Endothelial cell of umbilical vein (primary cell): ENCODE data around the gene OXLD1. TPM values are rescaled to one million over a fixed set of nuclear protein-coding genes. Genes with fewer than 3 reads are reported as not detected.

Experiments
- BruUV-seq: library from RNA; stranded (reverse); fragments of 400-500 nt; replicated peaks from 2 replicates; lab custom pipeline; 2021; lab: Mats Ljungman, UMichigan
- CTCF ChIA-PET: fragments of 300-600, 350-600 bp; sonication (Branson Sonifier 250); formaldehyde crosslinking; loops from one replicate; lab custom pipeline; 2021; ENCODE audit warnings: antibody characterized with exemption, inconsistent platforms; lab: Charles Lee
- POLR2A ChIA-PET: fragments of 300-600, 350-600 bp; sonication (Branson Sonifier 250); formaldehyde crosslinking; loops from one replicate; lab custom pipeline; 2021; ENCODE audit warnings: antibody characterized with exemption, inconsistent platforms; lab: Charles Lee
- DNase-seq: peaks from one replicate; pipeline ENCODE4 v3.0.0-alpha.2; 2011; ENCODE audit warnings: low read depth, low spot score
- FAIRE-seq: peaks from 2 replicates; lab custom pipeline; 2011; peaks lifted over from hg19 to GRCh38; lab: Jason Lieb, UNC
- H2AFZ ChIP-seq: 2 replicates; pipeline ENCODE4 v1.6.0; 2012; ENCODE audit warnings: low read depth, low read length, control low read depth, inconsistent platforms
- H3K27ac ChIP-seq: 2 replicates; pipeline ENCODE4 v1.5.1; 2011; ENCODE audit warnings: low read depth, mild to moderate bottlenecking, control low read depth, low read length, moderate library complexity; ENCODE audit not compliant: insufficient read depth
- H3K27me3 ChIP-seq, 2 experiments: 2 replicates each; pipeline versions ENCODE4 v1.6.0 to v1.6.1; 2011; ENCODE audit warnings: low read length in 2 of 2, mixed read lengths in 1 of 2; ENCODE audit not compliant: control insufficient read depth in 2 of 2, insufficient read depth in 2 of 2
- H3K36me3 ChIP-seq, 2 experiments: 2 replicates in 1 of 2; 3 replicates in 1 of 2; pipeline ENCODE4 v1.5.1; 2011; ENCODE audit warnings: low read length in 2 of 2, mild to moderate bottlenecking in 1 of 2, moderate library complexity in 1 of 2; ENCODE audit not compliant: control insufficient read depth in 2 of 2, insufficient read depth in 2 of 2; ENCODE audit errors: extremely low read depth in 1 of 2
- H3K4me1 ChIP-seq: 3 replicates; pipeline ENCODE4 v1.5.1; 2011; ENCODE audit warnings: mild to moderate bottlenecking, low read length; ENCODE audit not compliant: control insufficient read depth, insufficient read depth; ENCODE audit errors: extremely low read depth
- H3K4me2 ChIP-seq: 2 replicates; pipeline ENCODE4 v1.6.1; 2011; ENCODE audit warnings: low read length, control low read depth, mixed read lengths; ENCODE audit not compliant: insufficient read depth
- H3K4me3 ChIP-seq, 3 experiments: fragments of 200-600 bp in 1 of 3; sonication (generic), shearing (Covaris generic) in 1 of 3; replicated peaks in 1 of 3; 2 replicates each; pipeline ENCODE4 v1.5.1; 2011 to 2016; ENCODE audit warnings: control low read depth in 3 of 3, low read length in 3 of 3, mild to moderate bottlenecking in 2 of 3, inconsistent platforms in 1 of 3, low read depth in 1 of 3, moderate library complexity in 1 of 3; ENCODE audit not compliant: insufficient read depth in 1 of 3
- H3K79me2 ChIP-seq: 2 replicates; pipeline ENCODE4 v1.6.0; 2012; ENCODE audit warnings: low read length, inconsistent platforms; ENCODE audit not compliant: control insufficient read depth, insufficient read depth
- H3K9ac ChIP-seq: replicated peaks from 2 replicates; pipeline ENCODE3; 2011; ENCODE audit warnings: low read length, control low read depth; ENCODE audit not compliant: insufficient read depth; ENCODE audit errors: extremely low read depth
- H3K9me1 ChIP-seq: replicated peaks from 3 replicates; pipeline ENCODE4 v1.6.0; 2011; ENCODE audit warnings: mild to moderate bottlenecking, low read length; ENCODE audit not compliant: control insufficient read depth, insufficient read depth; ENCODE audit errors: extremely low read depth
- H3K9me3 ChIP-seq: replicated peaks from 2 replicates; pipeline ENCODE4 v1.5.1; 2012; ENCODE audit warnings: low read length, inconsistent platforms; ENCODE audit not compliant: control insufficient read depth, insufficient read depth
- H4K20me1 ChIP-seq: replicated peaks from 2 replicates; pipeline ENCODE3; 2011; ENCODE audit warnings: mild to moderate bottlenecking, low read length; ENCODE audit not compliant: control insufficient read depth, insufficient read depth; ENCODE audit errors: extremely low read depth
- EZH2 ChIP-seq: IDR thresholded peaks from 2 replicates; pipeline ENCODE4 v1.6.1; 2012; ENCODE audit warnings: borderline replicate concordance, low read depth, mild to moderate bottlenecking, moderate library complexity, low read length, inconsistent platforms; ENCODE audit not compliant: severe bottlenecking
- FOS ChIP-seq: IDR thresholded peaks from 2 replicates; pipeline ENCODE4 v1.6.1; 2011; ENCODE audit warnings: mild to moderate bottlenecking, low read length, moderate library complexity, borderline replicate concordance; ENCODE audit not compliant: insufficient read depth
- GATA2 ChIP-seq: IDR thresholded peaks from 2 replicates; pipeline ENCODE4 v1.7.0; 2011; ENCODE audit warnings: low read depth, mild to moderate bottlenecking, moderate library complexity, mixed read lengths, low read length; ENCODE audit not compliant: insufficient read length, insufficient read depth
- JUN ChIP-seq: IDR thresholded peaks from 2 replicates; pipeline ENCODE4 v1.6.1; 2011; ENCODE audit warnings: borderline replicate concordance, low read depth; ENCODE audit not compliant: insufficient read length, insufficient read depth
- MYC ChIP-seq: IDR thresholded peaks from one replicate; pipeline ENCODE4 v1.6.1; 2011; ENCODE audit warnings: mild to moderate bottlenecking, low read depth, low read length
- POLR2A ChIP-seq: IDR thresholded peaks from 2 replicates; pipeline ENCODE4 v1.6.1; 2012; ENCODE audit warnings: low read depth, mild to moderate bottlenecking, control low read depth, low read length
- dilution Hi-C: fragments of 300-500 bp; cut with MboI; formaldehyde crosslinking; loops from one replicate; pipeline ENCODE4 v1.15.0; 2019; ENCODE audit warnings: low sequenced_read_pairs; ENCODE audit not compliant: extremely low pct_ligation_motif_present
- intact Hi-C: fragments of 100-400 bp; cut with micrococcal nuclease; formaldehyde crosslinking; loops from one replicate; pipeline ENCODE4 v1.10.0; 2022
- polyA plus RNA-seq, 4 experiments: library from polyadenylated mRNA; depleted of rRNA in 3 of 4; stranded (reverse) in 3 of 4; unstranded in 1 of 4; fragments of >200 nt; gene quantifications; 2 replicates each; pipeline versions ENCODE4 v1.2.1 to v1.2.3, GENCODE V29; 2011 to 2012; ENCODE audit warnings: missing spikeins in 1 of 4
- total RNA-seq: library from RNA; stranded (reverse); gene quantifications from 2 replicates; pipeline ENCODE4 v1.2.3, GENCODE V29; 2021
- TF ChIP-seq, protein P1 (sequence below), 2 donors: IDR thresholded peaks; 1 replicate in 1 of 2; 2 replicates in 1 of 2; pipeline ENCODE4 v1.5.1; 2011; ENCODE audit warnings: low read length in 2 of 2, mild to moderate bottlenecking in 2 of 2, moderate library complexity in 2 of 2, control low read depth in 1 of 2, inconsistent platforms in 1 of 2, low read depth in 1 of 2; ENCODE audit not compliant: insufficient read depth in 1 of 2; ENCODE audit errors: extremely low read depth in 1 of 2

OXLD1 gene
- total and polyA plus RNA-seq, 2 donors (not counting 3 experiments of a cell fraction or from before 2014, with no cell fraction given) = 20.1 to 35.2 TPM

DNA sequence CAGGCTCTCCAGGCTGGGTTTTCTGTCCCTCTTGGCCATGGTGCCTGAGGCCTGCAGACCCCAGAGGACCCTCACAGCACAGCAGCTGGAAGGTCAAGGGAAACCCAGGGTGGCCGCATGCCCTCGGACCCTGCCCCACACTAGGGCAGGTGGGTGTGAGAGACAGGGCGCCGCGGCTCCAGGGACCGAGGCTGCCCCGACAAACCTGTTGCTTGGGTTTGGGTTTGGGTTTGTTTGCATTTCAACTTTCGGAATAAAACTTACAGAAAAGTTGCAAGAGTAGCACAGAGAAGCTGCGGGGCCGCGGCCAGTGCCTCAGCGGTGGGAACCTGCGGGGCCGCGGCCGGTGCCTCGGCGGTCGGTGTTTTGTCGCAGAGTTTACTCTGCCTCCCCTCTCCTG is 25.2 kb upstream of the OXLD1 start:
- H3K79me2 ChIP-seq = peaks cover 47% of the 10 kb centered on the region
- no peaks in the 10 kb centered on the region for H3K27me3 ChIP-seq
- no TSS peak for BruUV-seq
- CTCF ChIA-PET = no interaction called here
- intact Hi-C loops (no loop called here), dilution Hi-C loops (no loop called here)
- no peaks in the 10 kb centered on the region for H3K4me1 ChIP-seq
- no peaks in the 10 kb centered on the region for H3K9me1 ChIP-seq
- H3K27ac ChIP-seq = no peak overlapping the region
- no peaks in the 10 kb centered on the region for H4K20me1 ChIP-seq
- peaks cover 22 to 93% of the 10 kb centered on the region in 2 experiments for H3K36me3 ChIP-seq
- no peak overlapping the region for H3K4me2 ChIP-seq
- POLR2A ChIA-PET = no interaction called here
- H3K4me3 ChIP-seq = no peak overlapping the region
- no peak for FAIRE-seq
- TF ChIP-seq POLR2A = no peak
- TF ChIP-seq FOS = no peak
- no peak for TF ChIP-seq MYC
- no peak for TF ChIP-seq GATA2
- TF ChIP-seq, protein P1, sequence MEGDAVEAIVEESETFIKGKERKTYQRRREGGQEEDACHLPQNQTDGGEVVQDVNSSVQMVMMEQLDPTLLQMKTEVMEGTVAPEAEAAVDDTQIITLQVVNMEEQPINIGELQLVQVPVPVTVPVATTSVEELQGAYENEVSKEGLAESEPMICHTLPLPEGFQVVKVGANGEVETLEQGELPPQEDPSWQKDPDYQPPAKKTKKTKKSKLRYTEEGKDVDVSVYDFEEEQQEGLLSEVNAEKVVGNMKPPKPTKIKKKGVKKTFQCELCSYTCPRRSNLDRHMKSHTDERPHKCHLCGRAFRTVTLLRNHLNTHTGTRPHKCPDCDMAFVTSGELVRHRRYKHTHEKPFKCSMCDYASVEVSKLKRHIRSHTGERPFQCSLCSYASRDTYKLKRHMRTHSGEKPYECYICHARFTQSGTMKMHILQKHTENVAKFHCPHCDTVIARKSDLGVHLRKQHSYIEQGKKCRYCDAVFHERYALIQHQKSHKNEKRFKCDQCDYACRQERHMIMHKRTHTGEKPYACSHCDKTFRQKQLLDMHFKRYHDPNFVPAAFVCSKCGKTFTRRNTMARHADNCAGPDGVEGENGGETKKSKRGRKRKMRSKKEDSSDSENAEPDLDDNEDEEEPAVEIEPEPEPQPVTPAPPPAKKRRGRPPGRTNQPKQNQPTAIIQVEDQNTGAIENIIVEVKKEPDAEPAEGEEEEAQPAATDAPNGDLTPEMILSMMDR (IDR thresholded peaks at IDR 0.05; ENCODE audit: extremely low read depth in 1 of 2, insufficient read depth in 1 of 2, low read depth in 1 of 2, low read length in 2 of 2) = no peak
- TF ChIP-seq JUN = no peak
- TF ChIP-seq EZH2 = no peak
- no peak for DNase-seq
- H3K9ac ChIP-seq = no peak overlapping the region
- no peak overlapping the region for H2AFZ ChIP-seq
- H3K9me3 ChIP-seq = no peaks in the 10 kb centered on the region
